ENCODE data around the gene SMURF2. TPM values are rescaled to one million over a fixed set of nuclear protein-coding genes. Genes with fewer than 3 reads are reported as not detected.
A peak's percentile ranks its signal among the peaks of the same experiment; 100 is the strongest.

Gene SMURF2
- total RNA-seq, 1 donor from 2014 or later = 44.9 TPM

DNA sequence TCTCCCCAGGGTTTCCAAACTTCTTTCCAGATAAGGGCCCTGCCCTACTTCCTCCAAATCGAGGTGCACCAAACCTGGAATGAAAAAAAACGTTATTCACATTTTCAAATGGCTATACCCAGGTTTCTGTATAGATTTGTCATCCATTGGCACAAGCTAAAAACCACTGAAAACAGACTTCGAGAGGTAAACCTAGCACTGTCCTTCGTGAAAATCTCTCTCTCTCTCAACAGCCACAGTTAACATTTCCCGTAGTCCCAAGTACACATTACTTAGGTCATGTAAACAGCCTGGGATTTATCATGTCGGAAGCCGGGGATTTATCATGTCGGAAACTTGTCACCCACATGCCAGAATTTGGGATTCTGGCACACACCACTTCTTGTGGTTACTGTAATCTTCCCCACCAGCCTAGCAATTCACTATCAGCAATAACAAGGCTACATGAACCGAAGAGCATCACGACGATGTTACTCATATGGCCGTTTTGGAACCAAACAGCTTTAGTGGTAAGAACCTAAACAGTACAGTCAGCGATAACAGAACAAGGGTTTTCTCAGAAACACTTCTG, 157.3 kb downstream of the SMURF2 start:
- Histone ChIP-seq H3K4me1 (peaks cover 59% of the 10 kb centered on the region), H3K27ac (peak overlapping the region; percentile 100), H3K36me3 (peaks cover 63% of the 10 kb centered on the region), H3K4me3 (peak overlapping the region; percentile 81), H3K9me3 (no peaks in the 10 kb centered on the region), H3K27me3 (no peaks in the 10 kb centered on the region)
- no peak for ATAC-seq
- intact Hi-C loops (cut with DNase I) = no loop called here
- no peak for TF ChIP-seq CTCF (IDR thresholded peaks at IDR 0.05)
- no peak for DNase-seq

- Histone ChIP-seq H3K27me3 (no peaks in the 10 kb centered on the region), H3K27ac (peak overlapping the region; percentile 100), H3K4me1 (peaks cover 65% of the 10 kb centered on the region), H3K36me3 (peaks cover 63% of the 10 kb centered on the region), H3K4me3 (peak overlapping the region; percentile 81), H3K9me3 (no peaks in the 10 kb centered on the region)
- no peak for ATAC-seq
- DNase-seq = no peak
- intact Hi-C loops (cut with DNase I) = no loop called here
- TF ChIP-seq CTCF (IDR thresholded peaks at IDR 0.05) = no peak
Measured at GRCh38 chr17:64503821-64504768, 158.0 kb downstream of the SMURF2 start.

GRCh38 chr17:64503341-64503740, 158.8 kb downstream of the SMURF2 start:
- Histone ChIP-seq H3K36me3 (peaks cover 66% of the 10 kb centered on the region), H3K27ac (no peak overlapping the region)
- no peak for ATAC-seq

GRCh38 chr17:64502809-64503208, 159.3 kb downstream of the SMURF2 start:
- intact Hi-C loops (cut with DNase I) = no loop called here
- ATAC-seq = no peak
- Histone ChIP-seq H3K4me1 (peaks cover 52% of the 10 kb centered on the region), H3K36me3 (peaks cover 72% of the 10 kb centered on the region), H3K27ac (no peak overlapping the region), H3K27me3 (no peaks in the 10 kb centered on the region), H3K9me3 (no peaks in the 10 kb centered on the region), H3K4me3 (peak overlapping the region; percentile 81)
- DNase-seq = no peak
- no peak for TF ChIP-seq CTCF (IDR thresholded peaks at IDR 0.05)

More at GRCh38 chr17:64503341-64503740, 158.8 kb downstream of the SMURF2 start:
- DNase-seq = no peak
- TF ChIP-seq CTCF (IDR thresholded peaks at IDR 0.05) = no peak
- Histone ChIP-seq H3K4me3 (peak overlapping the region; percentile 81), H3K27me3 (no peaks in the 10 kb centered on the region), H3K4me1 (peaks cover 58% of the 10 kb centered on the region), H3K9me3 (no peaks in the 10 kb centered on the region)
- intact Hi-C loops (cut with DNase I) = no loop called here

GRCh38 chr17:64502021-64502420, 160.1 kb downstream of the SMURF2 start:
- TF ChIP-seq CTCF (IDR thresholded peaks at IDR 0.05) = no peak
- H3K9me3 ChIP-seq = no peaks in the 10 kb centered on the region
- H3K36me3 ChIP-seq = peaks cover 76% of the 10 kb centered on the region
- ATAC-seq (no peak), DNase-seq (no peak)
- no peaks in the 10 kb centered on the region for H3K27me3 ChIP-seq
- peaks cover 57% of the 10 kb centered on the region for H3K4me1 ChIP-seq
- intact Hi-C loops (cut with DNase I) = no loop called here
- H3K4me3 ChIP-seq = peak overlapping the region; percentile 15
- no peak overlapping the region for H3K27ac ChIP-seq
